Measurements from ENCODE around the gene SELENOS.

SELENOS gene

DNA sequence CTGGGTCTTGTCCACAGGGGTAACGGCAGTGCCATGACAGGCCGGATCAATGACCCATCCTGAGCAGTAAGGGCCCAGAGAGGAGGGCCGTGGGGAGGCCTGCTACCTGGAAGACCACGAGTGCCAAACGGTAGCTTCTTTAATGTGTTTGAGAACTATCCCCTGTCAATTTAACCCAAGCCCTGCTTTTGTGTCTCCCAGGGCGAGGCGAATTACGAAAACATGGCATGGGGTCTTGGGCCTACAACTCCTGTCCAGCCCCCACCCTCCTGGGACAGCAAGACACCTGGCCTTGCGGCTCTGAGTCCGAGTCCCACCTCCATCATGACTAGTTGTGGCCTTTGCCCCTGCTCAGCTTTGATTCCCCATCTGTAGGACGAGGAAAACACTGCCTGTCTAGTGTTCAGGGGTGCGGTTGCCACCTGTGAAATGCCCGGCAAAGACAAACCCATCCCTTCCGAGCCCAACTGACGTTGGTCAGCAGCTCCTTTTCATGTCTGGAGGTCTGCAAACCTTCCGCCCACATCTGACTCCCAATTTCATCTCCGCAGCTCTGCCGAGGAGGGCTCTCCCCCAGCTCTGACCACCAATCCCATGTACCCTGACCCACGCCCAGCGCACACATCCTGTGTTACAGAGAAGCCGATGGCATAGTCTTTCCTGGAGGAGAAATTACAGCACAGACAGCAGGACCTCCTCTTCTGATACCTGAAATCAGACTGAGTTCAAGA is 46.7 kb upstream of the SELENOS start:
- no peak for DNase-seq (ENCODE audit: low read depth)
- no peak overlapping the region for H3K4me3 ChIP-seq (ENCODE audit: low read depth, low read length)
- in situ Hi-C loops (cut with HindIII; ENCODE audit: low sequenced_read_pairs) = no loop called here
- TF ChIP-seq, protein P1, sequence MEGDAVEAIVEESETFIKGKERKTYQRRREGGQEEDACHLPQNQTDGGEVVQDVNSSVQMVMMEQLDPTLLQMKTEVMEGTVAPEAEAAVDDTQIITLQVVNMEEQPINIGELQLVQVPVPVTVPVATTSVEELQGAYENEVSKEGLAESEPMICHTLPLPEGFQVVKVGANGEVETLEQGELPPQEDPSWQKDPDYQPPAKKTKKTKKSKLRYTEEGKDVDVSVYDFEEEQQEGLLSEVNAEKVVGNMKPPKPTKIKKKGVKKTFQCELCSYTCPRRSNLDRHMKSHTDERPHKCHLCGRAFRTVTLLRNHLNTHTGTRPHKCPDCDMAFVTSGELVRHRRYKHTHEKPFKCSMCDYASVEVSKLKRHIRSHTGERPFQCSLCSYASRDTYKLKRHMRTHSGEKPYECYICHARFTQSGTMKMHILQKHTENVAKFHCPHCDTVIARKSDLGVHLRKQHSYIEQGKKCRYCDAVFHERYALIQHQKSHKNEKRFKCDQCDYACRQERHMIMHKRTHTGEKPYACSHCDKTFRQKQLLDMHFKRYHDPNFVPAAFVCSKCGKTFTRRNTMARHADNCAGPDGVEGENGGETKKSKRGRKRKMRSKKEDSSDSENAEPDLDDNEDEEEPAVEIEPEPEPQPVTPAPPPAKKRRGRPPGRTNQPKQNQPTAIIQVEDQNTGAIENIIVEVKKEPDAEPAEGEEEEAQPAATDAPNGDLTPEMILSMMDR (IDR thresholded peaks at IDR 0.05; ENCODE audit: low read depth, low read length, missing control alignments) = no peak

DNA sequence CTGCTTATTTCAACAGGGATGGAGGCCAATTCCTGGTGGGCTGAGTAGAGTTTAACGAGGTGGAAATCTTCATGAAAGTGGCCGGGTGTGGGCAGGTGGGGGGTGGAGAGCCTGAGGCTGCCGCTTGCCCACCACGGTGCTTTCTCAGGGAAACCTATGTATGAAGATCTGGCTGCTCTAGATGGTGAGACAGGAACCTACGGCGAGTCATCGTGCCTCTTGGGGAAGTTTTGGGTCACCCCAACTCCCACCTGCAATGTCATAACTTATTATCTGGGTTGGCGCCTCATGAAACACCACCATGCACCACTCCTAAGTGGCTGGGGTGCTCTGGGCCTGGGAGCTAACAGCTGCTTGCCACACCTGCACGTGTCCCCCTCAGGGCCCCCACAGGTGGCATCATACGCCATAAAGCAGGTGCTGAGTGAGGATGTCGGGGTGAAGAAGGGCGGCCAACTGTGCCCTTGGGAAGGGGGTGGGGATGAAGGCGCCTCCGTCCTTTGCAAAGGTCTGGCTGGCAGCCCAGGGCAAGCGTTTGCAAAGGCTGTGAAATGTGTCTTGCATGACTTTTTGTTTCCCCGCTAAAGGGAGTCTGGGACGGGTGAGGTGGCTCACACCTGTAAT is 45.7 kb upstream of the SELENOS start:
- in situ Hi-C loops (cut with HindIII; ENCODE audit: low sequenced_read_pairs) = no loop called here
- no peak for DNase-seq (ENCODE audit: low read depth)
- TF ChIP-seq, protein P1 (IDR thresholded peaks at IDR 0.05; ENCODE audit: low read depth, low read length, missing control alignments) = no peak
- H3K4me3 ChIP-seq (ENCODE audit: low read depth, low read length) = no peak overlapping the region

DNA sequence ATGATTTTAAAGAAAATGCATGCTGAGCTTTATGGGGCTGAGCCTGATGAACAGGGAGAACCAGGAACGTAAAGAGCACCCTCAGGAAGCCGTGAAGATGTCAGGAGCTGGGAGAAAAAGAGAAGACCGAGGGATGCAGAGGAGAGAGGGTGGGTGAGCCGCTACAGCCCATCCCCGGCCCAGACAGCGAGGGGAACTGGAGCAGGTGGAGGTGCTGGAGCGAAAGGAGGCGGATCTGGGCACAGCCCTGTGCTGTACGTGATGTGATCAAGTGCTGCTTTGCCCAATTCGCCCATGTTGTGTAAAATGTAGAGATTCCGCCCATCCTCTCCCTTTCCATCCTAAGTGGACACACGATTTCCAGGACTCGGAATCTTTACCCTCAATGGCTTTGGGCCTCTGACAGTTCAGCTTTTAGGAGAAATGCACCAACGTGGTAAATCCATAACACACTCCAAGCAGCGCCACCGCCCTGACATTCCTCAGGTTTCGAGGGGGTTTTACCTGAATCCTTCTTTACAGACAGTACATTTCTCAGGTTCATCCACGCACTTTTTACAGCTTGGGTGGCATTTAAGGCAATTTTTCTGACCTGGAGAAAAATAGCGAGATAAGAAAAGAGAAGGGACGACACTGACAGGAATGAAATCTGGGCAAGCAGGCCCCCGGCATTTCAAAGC is 44.9 kb upstream of the SELENOS start:
- no peak for DNase-seq (ENCODE audit: low read depth)
- in situ Hi-C loops (cut with HindIII; ENCODE audit: low sequenced_read_pairs) = no loop called here
- no peak overlapping the region for H3K4me3 ChIP-seq (ENCODE audit: low read depth, low read length)
- TF ChIP-seq, protein P1 (IDR thresholded peaks at IDR 0.05; ENCODE audit: low read depth, low read length, missing control alignments) = no peak

DNA sequence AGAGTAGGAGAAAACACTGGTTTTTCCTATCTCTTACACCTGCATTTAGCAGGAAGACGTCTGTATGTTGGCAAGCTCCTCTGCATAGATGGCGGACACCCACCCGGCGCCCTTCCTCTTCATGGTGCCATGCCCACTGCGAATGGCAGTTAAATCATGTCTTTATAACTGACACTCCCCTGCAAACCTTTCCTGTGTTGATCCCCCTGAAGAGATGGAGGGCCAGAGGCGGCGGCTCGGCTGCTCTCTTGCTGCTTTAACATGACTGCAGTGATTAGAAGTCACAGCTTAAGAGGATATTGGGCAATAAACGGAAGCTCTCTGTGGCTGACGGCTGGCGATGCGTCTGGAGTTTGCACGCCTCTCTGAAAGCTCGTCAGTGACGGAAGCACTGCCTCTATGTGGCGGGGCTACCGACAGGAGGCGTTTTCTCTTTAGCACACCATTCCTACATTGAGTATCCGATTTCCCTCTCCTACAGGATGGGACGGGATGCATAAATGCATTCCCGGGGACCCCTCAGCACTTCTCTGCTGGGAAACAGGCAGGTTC is 43.3 kb upstream of the SELENOS start:
- TF ChIP-seq, protein P1 (IDR thresholded peaks at IDR 0.05; ENCODE audit: low read depth, low read length, missing control alignments) = no peak
- in situ Hi-C loops (cut with HindIII; ENCODE audit: low sequenced_read_pairs) = no loop called here
- no peak for DNase-seq (ENCODE audit: low read depth)
- H3K4me3 ChIP-seq (ENCODE audit: low read depth, low read length) = no peak overlapping the region

DNA sequence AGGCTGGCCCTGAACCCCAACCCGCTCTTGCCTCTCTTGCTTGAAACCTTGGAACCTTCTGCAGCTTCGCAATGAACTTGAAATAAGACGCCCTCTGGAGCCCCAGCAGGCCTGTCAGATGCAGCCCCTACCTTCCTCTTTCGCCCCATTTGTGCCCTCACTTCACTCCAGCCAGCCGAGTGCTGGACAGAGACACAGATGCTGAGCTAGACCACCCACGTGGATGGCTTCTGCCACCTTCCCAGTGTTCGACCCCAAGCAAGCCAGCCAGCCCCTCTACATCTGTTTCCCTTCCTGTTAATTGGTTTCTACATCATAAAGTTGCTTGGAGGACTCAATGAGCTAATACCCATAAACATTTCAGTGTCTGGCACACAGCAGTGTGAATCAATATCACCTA is 41.6 kb upstream of the SELENOS start:
- TF ChIP-seq, protein P1 (IDR thresholded peaks at IDR 0.05; ENCODE audit: low read depth, low read length, missing control alignments) = no peak
- in situ Hi-C loops (cut with HindIII; ENCODE audit: low sequenced_read_pairs) = no loop called here
- H3K4me3 ChIP-seq (ENCODE audit: low read depth, low read length) = no peak overlapping the region
- DNase-seq (ENCODE audit: low read depth) = no peak

DNA sequence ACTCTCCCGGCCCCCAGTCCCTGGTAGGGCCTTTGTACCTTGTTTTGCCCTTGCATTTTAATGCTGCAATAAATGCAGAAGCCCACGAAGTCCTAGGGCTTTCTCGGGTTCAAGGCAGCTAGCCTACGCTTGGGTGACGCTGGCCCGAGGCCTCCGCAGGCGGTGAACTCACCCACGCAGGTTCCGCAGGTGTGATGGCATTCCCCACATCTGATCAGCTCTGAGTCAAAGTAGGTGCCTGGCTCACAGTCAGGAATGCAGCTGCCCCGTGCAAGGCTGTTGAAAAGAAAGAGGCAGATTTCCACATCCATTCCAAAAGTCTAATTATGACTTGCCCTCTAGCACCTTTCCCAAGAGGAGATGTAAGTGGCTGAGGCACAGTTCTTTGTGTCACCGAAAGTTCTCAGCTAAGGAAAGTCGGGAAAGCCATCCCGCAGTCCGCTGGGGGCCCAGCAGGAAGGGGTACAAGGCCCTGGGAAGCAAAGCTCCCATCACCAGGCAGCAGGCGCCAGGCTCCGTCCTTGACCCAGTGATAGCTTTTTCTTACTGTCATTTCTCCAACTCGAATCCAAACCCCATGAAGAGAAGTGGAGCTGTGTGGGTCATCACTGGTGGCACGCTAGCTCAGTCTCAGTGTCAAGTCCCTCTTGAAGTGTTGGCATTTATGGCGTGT is 41.0 kb upstream of the SELENOS start:
- no peak for DNase-seq (ENCODE audit: low read depth)
- TF ChIP-seq, protein P1 (IDR thresholded peaks at IDR 0.05; ENCODE audit: low read depth, low read length, missing control alignments) = no peak
- H3K4me3 ChIP-seq (ENCODE audit: low read depth, low read length) = no peak overlapping the region
- in situ Hi-C loops (cut with HindIII; ENCODE audit: low sequenced_read_pairs) = no loop called here

All from astrocyte of the cerebellum (primary cell).